ENCODE measurements around the gene STX1B.

DNA sequence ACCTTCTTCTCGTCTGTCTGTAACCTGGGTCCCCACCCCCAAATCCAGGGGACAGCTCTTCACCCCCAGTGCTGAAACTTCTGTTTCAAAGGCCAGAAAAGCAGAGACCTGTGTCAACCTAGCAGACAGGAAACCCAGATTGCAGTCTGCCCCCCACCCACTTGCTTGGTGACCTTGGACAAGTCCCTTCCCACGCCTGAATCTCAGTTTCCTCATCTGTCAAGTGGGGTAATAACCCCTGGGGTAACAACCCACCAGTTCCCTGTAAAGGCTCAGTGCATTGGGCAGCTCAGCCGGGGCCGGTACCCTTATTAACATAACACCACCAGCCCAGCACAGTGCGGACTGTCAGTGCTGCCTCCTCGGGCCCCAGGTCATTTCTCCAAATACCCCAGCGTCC is 1.3 kb downstream of the STX1B start:
- TF ChIP-seq NR3C1 (CRISPR knock-in tag; conservative IDR thresholded peaks at IDR 0.05; ENCODE audit: low read depth) (no peak), SP1 (CRISPR knock-in tag; conservative IDR thresholded peaks at IDR 0.05) (no peak), ZNF138 (CRISPR knock-in tag; conservative IDR thresholded peaks at IDR 0.05) (no peak)
- TF ChIP-seq, protein P1, sequence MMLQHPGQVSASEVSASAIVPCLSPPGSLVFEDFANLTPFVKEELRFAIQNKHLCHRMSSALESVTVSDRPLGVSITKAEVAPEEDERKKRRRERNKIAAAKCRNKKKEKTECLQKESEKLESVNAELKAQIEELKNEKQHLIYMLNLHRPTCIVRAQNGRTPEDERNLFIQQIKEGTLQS (CRISPR knock-in tag; conservative IDR thresholded peaks at IDR 0.05): no peak
- TF ChIP-seq, protein P2, sequence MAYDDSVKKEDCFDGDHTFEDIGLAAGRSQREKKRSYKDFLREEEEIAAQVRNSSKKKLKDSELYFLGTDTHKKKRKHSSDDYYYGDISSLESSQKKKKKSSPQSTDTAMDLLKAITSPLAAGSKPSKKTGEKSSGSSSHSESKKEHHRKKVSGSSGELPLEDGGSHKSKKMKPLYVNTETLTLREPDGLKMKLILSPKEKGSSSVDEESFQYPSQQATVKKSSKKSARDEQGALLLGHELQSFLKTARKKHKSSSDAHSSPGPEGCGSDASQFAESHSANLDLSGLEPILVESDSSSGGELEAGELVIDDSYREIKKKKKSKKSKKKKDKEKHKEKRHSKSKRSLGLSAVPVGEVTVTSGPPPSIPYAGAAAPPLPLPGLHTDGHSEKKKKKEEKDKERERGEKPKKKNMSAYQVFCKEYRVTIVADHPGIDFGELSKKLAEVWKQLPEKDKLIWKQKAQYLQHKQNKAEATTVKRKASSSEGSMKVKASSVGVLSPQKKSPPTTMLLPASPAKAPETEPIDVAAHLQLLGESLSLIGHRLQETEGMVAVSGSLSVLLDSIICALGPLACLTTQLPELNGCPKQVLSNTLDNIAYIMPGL (CRISPR knock-in tag; IDR thresholded peaks at IDR 0.05): no peak
- TF ChIP-seq, protein P3, sequence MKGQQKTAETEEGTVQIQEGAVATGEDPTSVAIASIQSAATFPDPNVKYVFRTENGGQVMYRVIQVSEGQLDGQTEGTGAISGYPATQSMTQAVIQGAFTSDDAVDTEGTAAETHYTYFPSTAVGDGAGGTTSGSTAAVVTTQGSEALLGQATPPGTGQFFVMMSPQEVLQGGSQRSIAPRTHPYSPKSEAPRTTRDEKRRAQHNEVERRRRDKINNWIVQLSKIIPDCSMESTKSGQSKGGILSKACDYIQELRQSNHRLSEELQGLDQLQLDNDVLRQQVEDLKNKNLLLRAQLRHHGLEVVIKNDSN (CRISPR knock-in tag; IDR thresholded peaks at IDR 0.05): no peak

Measured in WTC11 (cell line).